ENCODE data around the gene TAF1B.
"Not testable (repeated sequence)": the region's sequence is repeated elsewhere in the genome, so short reads cannot be mapped to it uniquely, and the experiment has no call there.

TAF1B gene

DNA sequence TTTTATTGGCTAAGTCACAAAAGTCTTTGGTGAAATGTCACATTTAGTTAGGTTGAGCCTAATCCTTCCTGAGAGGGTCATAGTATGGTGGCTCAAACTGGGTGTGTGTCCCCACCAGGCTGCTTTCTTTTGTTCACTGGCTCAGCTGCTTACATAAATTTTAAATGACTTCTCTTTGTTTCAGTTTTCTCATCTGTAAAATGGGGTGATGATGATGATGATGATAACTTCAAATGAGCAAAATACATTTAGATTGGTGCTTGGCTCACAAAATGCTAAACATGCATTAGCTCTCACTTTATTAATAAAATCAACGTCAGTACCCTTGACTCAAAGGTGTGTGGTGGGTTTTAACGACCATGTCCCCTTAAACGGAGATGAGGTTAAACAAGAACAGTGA is 7.2 kb upstream of the TAF1B start:
- DNase-seq, result no peak
- no peak overlapping the region for H3K27ac Mint-ChIP-seq
- H3K36me3 Mint-ChIP-seq (ENCODE audit: low read depth), result no peaks in the 10 kb centered on the region
- no peaks in the 10 kb centered on the region for H3K4me1 Mint-ChIP-seq (ENCODE audit: low read depth)
- no peaks in the 10 kb centered on the region for H3K9me3 Mint-ChIP-seq
- H3K4me3 Mint-ChIP-seq, result no peak overlapping the region
- no peaks in the 10 kb centered on the region for H3K27me3 Mint-ChIP-seq

DNA sequence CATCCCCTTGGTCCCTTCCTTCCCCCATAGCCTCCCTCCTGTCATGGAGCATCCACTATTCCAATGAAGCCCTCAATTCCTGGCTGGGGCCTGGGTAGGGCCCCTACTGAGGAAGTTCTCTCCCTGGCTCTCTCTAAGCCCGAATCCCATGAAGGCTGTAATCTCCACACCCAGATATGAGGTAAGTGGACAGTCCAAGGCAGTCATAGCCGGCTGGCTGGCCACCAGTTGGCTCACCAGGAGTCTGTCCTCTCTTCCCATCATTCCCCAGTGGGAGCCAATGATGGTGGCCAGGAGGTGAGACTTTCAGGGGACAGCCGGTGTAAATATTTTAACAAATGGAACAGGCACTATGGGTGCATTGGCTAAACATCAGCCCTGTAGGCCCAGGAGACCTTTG is 6.8 kb upstream of the TAF1B start:
- H3K4me3 Mint-ChIP-seq, result no peak overlapping the region
- no peaks in the 10 kb centered on the region for H3K9me3 Mint-ChIP-seq
- no peaks in the 10 kb centered on the region for H3K36me3 Mint-ChIP-seq (ENCODE audit: low read depth)
- no peaks in the 10 kb centered on the region for H3K27me3 Mint-ChIP-seq
- no peaks in the 10 kb centered on the region for H3K4me1 Mint-ChIP-seq (ENCODE audit: low read depth)
- no peak for DNase-seq
- H3K27ac Mint-ChIP-seq, result no peak overlapping the region

DNA sequence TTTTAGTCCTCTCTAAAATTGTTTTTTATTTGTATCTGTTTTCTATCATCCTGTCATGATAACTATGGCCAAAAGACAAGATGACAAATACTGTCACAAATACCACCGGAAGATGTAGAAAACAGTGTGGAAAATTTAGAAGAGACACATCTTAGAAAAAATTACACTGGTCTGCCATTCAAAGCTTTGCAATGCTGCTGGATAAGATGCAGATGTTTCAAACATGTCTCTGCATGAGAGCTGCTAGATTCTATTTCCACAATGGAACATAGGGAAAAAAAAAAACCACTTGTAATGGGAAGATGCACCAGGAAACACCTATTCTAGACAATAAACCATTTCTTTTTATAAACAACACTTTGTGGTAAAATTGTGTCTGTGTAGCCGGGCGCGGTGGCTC is 5.8 kb upstream of the TAF1B start:
- Mint-ChIP-seq H3K4me1 (ENCODE audit: low read depth) (peaks cover 2% of the 10 kb centered on the region), H3K27me3 (no peaks in the 10 kb centered on the region), H3K27ac (no peak overlapping the region), H3K4me3 (no peak overlapping the region), H3K36me3 (ENCODE audit: low read depth) (no peaks in the 10 kb centered on the region), H3K9me3 (no peaks in the 10 kb centered on the region)
- no peak for DNase-seq

DNA sequence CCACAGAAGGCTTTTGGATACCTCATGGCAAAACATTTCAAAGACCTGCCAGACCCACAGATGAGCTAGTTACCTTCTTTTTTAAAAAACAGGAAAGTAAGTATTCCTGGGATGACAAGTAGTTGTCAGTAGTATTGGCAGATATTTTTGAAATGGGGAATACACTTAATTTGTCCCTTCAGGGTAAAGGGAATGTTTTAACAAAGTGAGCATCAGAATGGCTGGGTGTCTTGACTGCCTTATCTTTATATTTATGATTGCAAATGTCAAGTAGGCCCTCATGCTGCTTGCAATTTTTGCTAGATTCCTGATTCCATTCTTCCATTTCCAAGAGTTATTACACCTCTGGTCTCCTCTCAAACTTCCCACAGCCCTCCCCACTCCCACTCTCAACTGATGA is 4.9 kb upstream of the TAF1B start:
- H3K9me3 Mint-ChIP-seq, result no peaks in the 10 kb centered on the region
- no peak for DNase-seq
- peaks cover 6% of the 10 kb centered on the region for H3K36me3 Mint-ChIP-seq (ENCODE audit: low read depth)
- H3K4me3 Mint-ChIP-seq, result no peak overlapping the region
- H3K27me3 Mint-ChIP-seq, result no peaks in the 10 kb centered on the region
- no peak overlapping the region for H3K27ac Mint-ChIP-seq
- H3K4me1 Mint-ChIP-seq (ENCODE audit: low read depth), result peaks cover 9% of the 10 kb centered on the region

DNA sequence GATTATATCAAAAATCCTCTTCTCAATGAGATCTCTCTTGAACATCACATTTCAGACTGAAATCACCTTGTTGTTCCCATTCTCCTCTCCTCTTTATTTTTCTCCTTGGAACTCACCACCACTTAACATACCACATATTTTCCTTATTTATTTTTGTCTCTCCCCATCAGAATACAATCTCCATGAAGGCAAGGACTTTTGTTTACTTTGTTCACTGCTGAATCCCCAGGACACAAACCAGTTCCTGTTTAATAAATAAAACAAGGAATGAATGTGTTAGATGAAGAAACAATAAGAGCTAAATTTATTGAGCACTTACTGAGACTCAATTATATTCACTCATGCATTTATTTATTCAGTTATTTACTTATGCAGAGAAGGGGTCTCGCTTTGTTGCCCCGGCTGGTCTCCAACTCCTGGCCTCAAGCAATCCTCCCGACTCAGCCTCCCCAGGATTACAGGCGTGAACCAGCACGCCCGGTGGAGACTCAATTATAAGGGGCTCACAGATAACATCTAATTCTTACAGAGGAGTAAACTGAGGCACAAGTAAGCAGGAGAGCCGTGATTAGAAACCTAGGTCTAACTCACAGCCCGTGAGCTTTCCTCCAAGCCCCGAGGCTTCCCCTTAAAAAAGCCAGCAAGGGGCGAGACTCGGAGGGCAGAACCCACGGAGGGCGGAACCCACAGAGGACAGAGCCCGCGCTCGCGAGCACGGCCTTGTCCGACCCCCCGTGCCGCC is 616 bp upstream of the TAF1B start:
- peaks cover 46% of the 10 kb centered on the region for H3K4me1 Mint-ChIP-seq (ENCODE audit: low read depth)
- DNase-seq, result no peak
- H3K27me3 Mint-ChIP-seq, result no peaks in the 10 kb centered on the region
- H3K4me3 Mint-ChIP-seq, result peak overlapping the region; percentile 89
- H3K27ac Mint-ChIP-seq, result peak overlapping the region; percentile 94
- H3K9me3 Mint-ChIP-seq, result no peaks in the 10 kb centered on the region
- peaks cover 41% of the 10 kb centered on the region for H3K36me3 Mint-ChIP-seq (ENCODE audit: low read depth)

DNA sequence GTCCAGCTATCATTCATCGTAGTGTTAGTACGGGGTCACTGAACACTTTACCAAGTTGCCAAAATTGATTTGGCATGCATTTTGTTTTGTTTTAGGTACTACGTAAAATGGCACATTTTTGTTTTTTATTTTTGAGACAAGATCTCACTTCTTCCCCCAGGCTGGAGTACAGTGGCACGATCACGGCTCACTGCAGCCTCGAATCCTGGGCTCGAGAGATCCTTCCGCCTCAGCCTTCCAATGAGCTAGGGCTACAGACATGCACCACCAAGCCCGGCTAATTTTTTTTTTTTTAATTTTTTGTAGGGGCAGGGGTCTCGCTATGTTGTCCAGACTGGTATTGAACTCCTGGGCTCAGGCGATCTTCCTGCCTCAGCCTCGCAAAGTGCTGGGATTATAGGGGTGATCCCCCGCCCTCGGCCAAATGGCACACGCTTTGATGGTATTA is 786 bp downstream of the TAF1B start:
- Mint-ChIP-seq H3K4me1 (ENCODE audit: low read depth) (peaks cover 51% of the 10 kb centered on the region), H3K27me3 (no peaks in the 10 kb centered on the region), H3K27ac (peak overlapping the region; percentile 94), H3K36me3 (ENCODE audit: low read depth) (peaks cover 53% of the 10 kb centered on the region), H3K4me3 (peak overlapping the region; percentile 89), H3K9me3 (no peaks in the 10 kb centered on the region)
- no peak for DNase-seq

DNA sequence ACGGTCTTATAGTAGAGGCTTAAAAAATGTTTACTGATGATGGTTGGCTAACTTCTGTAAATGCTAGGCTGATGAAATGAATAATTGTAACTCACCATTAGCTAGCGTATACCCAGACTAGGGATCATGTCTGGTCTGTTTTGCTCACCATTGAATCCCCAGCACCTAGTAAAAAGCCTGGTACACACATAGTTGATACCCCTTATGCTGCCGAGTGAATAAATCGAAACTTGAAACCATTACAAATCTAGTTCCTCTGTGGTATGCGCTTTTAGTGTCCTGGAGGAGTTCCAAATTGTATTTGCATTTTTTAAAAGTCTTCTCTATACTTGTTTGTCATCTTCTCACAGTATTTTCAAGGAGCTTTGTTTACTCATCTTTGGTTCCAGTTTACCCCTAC is 1.3 kb downstream of the TAF1B start:
- Mint-ChIP-seq H3K4me1 (ENCODE audit: low read depth) (peaks cover 52% of the 10 kb centered on the region), H3K36me3 (ENCODE audit: low read depth) (peaks cover 59% of the 10 kb centered on the region), H3K27me3 (no peaks in the 10 kb centered on the region), H3K27ac (peak overlapping the region; percentile 94), H3K9me3 (no peaks in the 10 kb centered on the region), H3K4me3 (peak overlapping the region; percentile 89)
- DNase-seq, result no peak

DNA sequence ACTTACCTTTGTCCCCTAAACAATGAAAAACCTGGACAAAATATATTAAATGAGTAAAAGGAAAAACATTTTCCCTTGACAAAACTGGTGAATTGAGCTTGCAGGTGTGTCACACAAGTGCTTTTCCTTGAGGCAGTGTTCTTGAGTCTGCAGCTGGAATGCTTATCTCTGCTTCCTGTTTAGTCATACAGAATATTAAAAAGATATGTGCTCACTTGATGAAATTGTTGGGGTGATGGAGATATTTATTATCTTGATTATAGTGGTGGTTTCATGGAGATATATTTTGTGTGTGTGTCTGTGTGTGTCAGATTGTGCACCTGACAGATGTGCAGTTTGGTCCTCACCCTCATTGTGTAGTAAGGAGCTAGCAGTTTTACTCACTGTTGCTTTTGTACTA is 3.3 kb downstream of the TAF1B start:
- H3K36me3 Mint-ChIP-seq (ENCODE audit: low read depth), result peaks cover 77% of the 10 kb centered on the region
- no peak for DNase-seq
- H3K9me3 Mint-ChIP-seq, result no peaks in the 10 kb centered on the region
- no peaks in the 10 kb centered on the region for H3K27me3 Mint-ChIP-seq
- no peak overlapping the region for H3K27ac Mint-ChIP-seq
- H3K4me3 Mint-ChIP-seq, result no peak overlapping the region
- peaks cover 52% of the 10 kb centered on the region for H3K4me1 Mint-ChIP-seq (ENCODE audit: low read depth)

DNA sequence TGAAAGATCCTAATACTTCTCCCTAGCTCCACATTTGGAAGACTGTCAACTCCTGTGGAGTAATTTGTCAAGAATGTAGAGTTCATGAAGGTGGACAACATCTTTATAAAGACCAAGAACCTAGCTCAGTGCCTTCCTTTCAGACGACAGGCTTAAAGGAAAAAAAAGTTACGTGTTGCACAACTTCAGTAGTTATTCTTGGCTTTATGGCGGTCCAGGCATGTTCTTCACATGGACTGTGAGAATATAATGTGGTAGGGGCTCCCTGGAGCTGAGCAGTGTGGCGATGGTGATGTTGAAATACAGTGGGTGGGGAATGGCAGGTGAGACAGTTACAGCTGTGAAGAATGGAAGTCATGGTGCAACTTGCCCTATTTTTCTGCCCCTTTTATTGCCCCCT is 3.9 kb downstream of the TAF1B start:
- no peaks in the 10 kb centered on the region for H3K9me3 Mint-ChIP-seq
- H3K27ac Mint-ChIP-seq, result no peak overlapping the region
- peaks cover 83% of the 10 kb centered on the region for H3K36me3 Mint-ChIP-seq (ENCODE audit: low read depth)
- no peak for DNase-seq
- no peaks in the 10 kb centered on the region for H3K27me3 Mint-ChIP-seq
- no peak overlapping the region for H3K4me3 Mint-ChIP-seq
- peaks cover 52% of the 10 kb centered on the region for H3K4me1 Mint-ChIP-seq (ENCODE audit: low read depth)

DNA sequence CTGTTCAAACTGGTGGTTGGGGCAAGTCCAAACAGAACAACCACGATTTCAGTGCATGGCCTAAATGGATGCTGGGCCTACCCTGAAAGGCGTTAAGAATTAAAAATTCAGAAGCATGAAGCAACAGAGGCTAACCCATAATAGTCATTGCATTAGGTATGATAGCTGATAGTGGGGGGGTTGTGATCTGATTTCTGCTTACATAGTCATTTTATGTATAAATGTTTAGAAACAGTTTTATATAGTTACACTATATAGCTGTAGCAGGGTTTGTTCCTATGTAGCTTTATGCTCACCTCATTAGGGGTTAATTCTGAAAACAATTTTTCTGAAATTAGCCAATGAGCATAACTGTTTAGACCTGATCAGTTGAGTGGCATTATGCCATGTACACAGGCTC is 9.6 kb downstream of the TAF1B start:
- Mint-ChIP-seq H3K4me1 (ENCODE audit: low read depth) (peaks cover 4% of the 10 kb centered on the region), H3K27ac (no peak overlapping the region), H3K4me3 (no peak overlapping the region), H3K36me3 (ENCODE audit: low read depth) (peaks cover 98% of the 10 kb centered on the region), H3K27me3 (no peaks in the 10 kb centered on the region), H3K9me3 (peaks cover 7% of the 10 kb centered on the region)
- no peak for DNase-seq

DNA sequence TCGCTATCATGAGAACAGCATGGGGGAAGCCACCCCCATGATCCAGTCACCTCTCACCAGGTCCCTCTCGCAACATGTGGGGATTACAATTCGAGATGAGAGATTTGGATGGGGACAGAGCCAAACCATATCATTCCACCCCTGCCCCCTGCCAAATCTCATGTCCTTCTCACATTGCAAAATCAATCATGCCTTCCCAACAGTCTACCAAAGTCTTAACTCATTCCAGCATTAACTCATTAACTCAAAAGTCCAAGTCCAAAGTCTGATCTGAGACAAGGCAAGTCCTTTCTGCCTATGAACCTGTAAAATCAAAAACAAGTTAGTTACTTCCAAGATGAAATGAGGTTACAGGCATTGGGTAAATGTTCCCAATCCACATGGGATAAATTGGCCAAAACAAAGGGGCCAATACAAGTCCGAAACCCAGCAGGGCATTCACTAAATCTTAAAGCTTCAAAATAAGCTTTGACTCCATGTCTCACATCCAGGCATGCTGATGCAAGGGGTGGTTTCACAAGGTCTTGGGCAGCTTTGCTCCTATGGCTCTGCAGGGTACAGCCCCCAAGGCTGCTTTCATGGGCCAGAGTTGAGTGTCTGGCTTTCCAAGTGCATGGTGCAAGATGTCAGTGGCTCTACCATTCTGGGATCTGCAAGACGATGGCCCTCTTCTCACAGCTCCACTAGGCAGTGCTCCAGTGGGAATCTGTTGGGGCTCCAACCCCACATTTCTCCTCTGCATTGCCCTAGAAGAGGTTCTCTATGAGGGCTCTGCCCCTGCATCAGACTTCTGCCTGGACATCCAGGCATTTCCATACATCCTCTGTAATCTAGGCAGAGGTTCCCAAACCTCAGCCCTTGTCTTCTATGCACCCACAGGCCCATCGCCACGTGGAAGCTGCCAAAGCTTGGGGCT is 14.8 kb downstream of the TAF1B start:
- H3K27ac Mint-ChIP-seq, result no peak overlapping the region
- H3K36me3 Mint-ChIP-seq (ENCODE audit: low read depth), result peaks cover 94% of the 10 kb centered on the region
- DNase-seq, result no peak
- peaks cover 11% of the 10 kb centered on the region for H3K9me3 Mint-ChIP-seq
- no peaks in the 10 kb centered on the region for H3K27me3 Mint-ChIP-seq
- H3K4me3 Mint-ChIP-seq, result no peak overlapping the region
- H3K4me1 Mint-ChIP-seq (ENCODE audit: low read depth), result no peaks in the 10 kb centered on the region

DNA sequence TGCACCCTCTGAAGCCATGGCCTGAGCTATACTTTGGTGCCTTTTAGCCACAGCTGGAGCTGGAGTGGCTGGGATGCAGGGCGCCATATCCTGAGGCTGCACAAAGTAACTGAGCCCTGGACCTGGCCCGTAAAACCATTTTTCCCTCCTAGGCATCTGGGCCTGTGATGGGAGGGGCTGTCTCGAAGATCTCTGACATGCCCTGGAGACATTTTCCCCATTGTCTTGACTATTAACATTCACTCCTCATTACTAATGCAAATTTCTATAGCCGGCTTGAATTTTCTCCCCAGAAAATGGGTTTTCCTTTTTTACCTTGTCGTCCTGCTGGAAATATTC is 15.4 kb downstream of the TAF1B start:
- H3K27me3 Mint-ChIP-seq, result no peaks in the 10 kb centered on the region
- peaks cover 88% of the 10 kb centered on the region for H3K36me3 Mint-ChIP-seq (ENCODE audit: low read depth)
- H3K27ac Mint-ChIP-seq, result no peak overlapping the region
- peaks cover 15% of the 10 kb centered on the region for H3K9me3 Mint-ChIP-seq
- no peaks in the 10 kb centered on the region for H3K4me1 Mint-ChIP-seq (ENCODE audit: low read depth)
- no peak overlapping the region for H3K4me3 Mint-ChIP-seq
- DNase-seq, result no peak

DNA sequence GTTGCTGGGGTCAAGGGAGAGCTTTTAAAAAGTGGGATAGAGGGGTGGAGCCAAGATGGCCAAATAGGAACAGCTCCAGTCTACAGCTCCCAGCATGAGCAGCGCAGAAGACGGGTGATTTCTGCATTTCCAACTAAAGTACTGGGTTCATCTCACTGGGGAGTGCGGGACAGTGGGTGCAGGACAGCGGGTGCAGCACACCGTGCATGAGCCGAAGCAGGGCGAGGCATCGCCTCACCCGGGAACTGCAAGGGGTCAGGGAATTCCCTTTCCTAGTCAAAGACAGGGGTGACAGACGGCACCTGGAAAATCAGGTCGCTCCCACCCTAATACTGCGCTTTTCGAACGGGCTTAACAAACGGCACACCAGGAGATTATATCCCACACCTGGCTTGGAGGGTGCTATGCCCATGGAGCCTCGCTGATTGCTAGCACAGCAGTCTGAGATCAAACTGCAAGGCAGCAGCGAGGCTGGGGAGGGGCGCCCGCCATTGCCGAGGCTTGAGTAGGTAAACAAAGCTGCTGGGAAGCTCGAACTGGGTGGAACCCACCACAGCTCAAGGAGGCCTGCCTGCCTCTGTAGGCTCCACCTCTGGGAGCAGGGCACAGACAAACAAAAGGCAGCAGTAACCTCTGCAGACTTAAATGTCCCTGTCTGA is 17.8 kb downstream of the TAF1B start:
- not testable (repeated sequence) for H3K4me1 Mint-ChIP-seq (ENCODE audit: low read depth); H3K27me3 Mint-ChIP-seq; DNase-seq; H3K4me3 Mint-ChIP-seq; H3K27ac Mint-ChIP-seq
- peaks cover 64% of the 10 kb centered on the region for H3K36me3 Mint-ChIP-seq (ENCODE audit: low read depth)
- peaks cover 18% of the 10 kb centered on the region for H3K9me3 Mint-ChIP-seq

DNA sequence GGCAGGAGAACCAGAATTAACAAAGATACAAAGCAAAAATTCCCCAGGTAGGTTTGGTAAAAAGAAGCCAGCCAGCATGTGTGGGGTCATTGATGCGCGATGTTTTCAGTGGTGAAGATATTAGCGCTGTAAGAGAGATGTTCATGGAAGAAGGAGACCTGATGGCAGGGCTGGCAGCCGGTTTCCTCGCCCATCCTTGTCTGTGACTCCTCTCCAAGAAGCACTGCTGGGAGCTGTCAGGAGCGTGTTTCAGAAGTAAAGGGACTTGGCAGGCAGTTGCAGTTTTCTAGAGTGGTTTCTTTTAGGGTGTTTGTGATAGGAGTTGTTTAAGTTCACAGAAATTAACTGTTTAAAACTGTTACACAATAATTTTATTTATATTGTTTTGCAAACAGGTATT is 24.6 kb downstream of the TAF1B start:
- H3K27ac Mint-ChIP-seq, result no peak overlapping the region
- peaks cover 7% of the 10 kb centered on the region for H3K9me3 Mint-ChIP-seq
- DNase-seq, result no peak
- H3K4me1 Mint-ChIP-seq (ENCODE audit: low read depth), result no peaks in the 10 kb centered on the region
- H3K27me3 Mint-ChIP-seq, result no peaks in the 10 kb centered on the region
- H3K36me3 Mint-ChIP-seq (ENCODE audit: low read depth), result peaks cover 39% of the 10 kb centered on the region
- H3K4me3 Mint-ChIP-seq, result no peak overlapping the region

DNA sequence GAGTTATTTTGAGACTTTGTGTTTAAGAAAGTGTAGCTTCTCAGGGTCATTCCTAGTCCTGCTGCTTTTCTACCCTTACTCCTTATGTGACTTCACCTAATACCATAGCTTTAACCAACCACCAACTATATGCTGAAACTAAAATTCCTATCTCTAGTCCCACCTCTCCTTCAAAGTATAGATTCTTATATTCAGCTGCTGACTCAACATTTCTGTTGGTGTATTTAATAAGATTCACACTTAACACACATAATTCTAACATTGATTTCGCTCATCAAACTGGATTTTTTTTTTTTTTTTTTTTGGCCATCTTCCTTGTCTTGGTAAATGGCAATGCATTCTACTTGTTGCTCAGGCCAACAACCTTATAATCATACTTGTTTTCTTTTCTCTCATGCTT is 30.1 kb downstream of the TAF1B start:
- Mint-ChIP-seq H3K36me3 (ENCODE audit: low read depth) (peaks cover 73% of the 10 kb centered on the region), H3K9me3 (no peaks in the 10 kb centered on the region), H3K27ac (no peak overlapping the region), H3K4me1 (ENCODE audit: low read depth) (peaks cover 2% of the 10 kb centered on the region), H3K4me3 (no peak overlapping the region), H3K27me3 (no peaks in the 10 kb centered on the region)
- no peak for DNase-seq
